SK-N-DZ (cell line): Measurements from ENCODE around the gene IL2RA. TPM values are rescaled to one million over a fixed set of nuclear protein-coding genes. Genes with fewer than 3 reads are reported as not detected.
"Not testable (repeated sequence)": the region's sequence is repeated elsewhere in the genome, so short reads cannot be mapped to it uniquely, and the experiment has no call there.

ENCODE experiments used
- DNase-seq: peaks from one replicate; pipeline ENCODE4 v3.0.0-alpha.2; 2015; ENCODE audit warnings: low spot score
- polyA plus RNA-seq, 2 experiments: library from polyadenylated mRNA; depleted of rRNA; stranded (reverse); fragments of >200 nt; gene quantifications; 2 replicates each; pipeline ENCODE4 v1.2.3, GENCODE V29; 2014

The IL2RA gene
- polyA plus RNA-seq (2014; cell fraction: cytosol; rRNA removed), result not detected in 2 replicates
- polyA plus RNA-seq (2014; cell fraction: nucleus; rRNA removed), result not detected in 2 replicates

GRCh38 chr10:6062101-6062771 is at the start of gene IL2RA:
Gene IL2RA (minus strand): TSS chr10:6062367. CDS start chr10:6062151, 216 bp downstream.
- no peak for DNase-seq

GRCh38 chr10:6110136-6110535 is 48.0 kb upstream of the IL2RA start:
- DNase-seq, result no peak

GRCh38 chr10:6109444-6109775 is 47.2 kb upstream of the IL2RA start:
- no peak for DNase-seq

DNA sequence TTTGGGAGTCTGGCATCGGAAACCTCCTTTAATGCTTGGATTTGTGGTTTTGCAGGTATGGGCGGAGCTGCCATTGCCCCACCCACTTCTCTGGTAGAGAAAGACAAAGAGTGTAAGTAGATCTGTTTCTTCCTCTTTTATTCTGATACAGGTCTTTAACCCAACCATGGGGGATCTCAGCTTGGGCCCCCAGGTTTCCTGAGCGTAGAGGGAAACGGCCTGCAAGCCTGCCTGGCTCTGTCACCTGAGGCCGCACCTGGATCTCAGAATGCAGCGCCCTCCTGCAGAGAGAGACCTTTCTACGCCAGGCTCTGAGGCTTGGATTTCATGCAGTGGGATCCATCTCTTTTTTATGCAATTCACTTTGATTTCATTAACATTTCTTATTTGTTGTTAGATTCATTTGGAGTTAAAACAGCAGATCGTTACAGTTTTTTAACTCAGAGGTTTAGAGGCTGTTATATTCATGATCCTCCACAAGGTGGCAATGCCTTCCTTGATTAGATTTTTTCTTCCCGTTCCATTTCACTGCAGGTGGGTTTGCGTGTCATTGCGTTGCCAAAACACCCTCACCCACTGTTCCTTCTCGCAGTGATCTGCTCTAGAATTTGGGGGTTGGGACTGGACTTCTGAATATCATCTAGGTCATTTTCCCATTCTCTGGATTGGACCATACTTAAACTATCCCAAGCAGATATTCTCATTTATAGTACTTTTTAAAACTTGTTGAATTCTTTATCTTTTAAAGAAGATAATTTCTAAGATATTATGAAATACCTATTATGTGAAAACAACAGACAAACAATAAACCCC is 46.7 kb upstream of the IL2RA start:
- DNase-seq, result peak; percentile 51

DNA sequence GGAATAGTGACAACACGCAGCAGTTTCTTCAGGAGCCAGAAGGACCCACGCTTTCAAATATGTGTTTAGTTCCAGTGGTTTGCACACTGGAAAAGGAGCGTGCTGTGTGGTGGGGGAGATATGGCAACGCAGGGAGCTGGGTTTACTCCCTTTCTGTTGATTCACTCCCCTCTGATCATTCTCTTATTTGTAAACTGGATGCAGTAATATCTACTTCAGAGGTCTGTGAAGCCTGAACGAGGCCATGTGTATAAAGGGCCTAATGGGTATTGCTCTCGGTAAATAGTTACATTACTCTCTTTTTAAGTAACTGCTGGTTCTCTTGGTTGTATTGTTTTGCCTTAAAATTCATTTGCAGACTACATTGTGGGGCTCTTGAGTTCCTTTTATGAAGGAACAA is 45.9 kb upstream of the IL2RA start:
- DNase-seq, result no peak

GRCh38 chr10:6107616-6108015 is 45.4 kb upstream of the IL2RA start:
- not testable (repeated sequence) for DNase-seq

DNA sequence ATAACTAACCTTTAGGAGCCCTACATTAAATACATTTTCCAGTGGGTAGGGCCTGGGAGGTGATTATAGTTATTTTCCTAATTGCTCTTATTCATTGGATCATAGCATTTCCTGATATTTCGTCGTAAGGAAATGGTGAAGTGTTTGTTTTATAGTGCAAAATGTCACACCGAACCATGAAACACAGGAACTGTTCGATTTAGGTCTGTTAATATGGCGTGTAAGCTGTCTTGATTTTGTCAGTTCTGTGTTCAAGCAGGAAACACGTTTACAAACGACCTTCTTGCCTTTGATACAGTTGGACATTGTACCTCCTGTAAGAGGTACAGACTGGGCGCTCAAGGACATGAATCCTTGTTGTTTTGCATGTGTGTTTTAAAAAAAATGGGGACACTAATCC is 41.4 kb upstream of the IL2RA start:
- no peak for DNase-seq

- DNase-seq, result no peak
These were observed 40.0 kb upstream of the IL2RA start for GRCh38 chr10:6102128-6102527.

GRCh38 chr10:6101181-6101580 is 39.0 kb upstream of the IL2RA start:
- no peak for DNase-seq

DNA sequence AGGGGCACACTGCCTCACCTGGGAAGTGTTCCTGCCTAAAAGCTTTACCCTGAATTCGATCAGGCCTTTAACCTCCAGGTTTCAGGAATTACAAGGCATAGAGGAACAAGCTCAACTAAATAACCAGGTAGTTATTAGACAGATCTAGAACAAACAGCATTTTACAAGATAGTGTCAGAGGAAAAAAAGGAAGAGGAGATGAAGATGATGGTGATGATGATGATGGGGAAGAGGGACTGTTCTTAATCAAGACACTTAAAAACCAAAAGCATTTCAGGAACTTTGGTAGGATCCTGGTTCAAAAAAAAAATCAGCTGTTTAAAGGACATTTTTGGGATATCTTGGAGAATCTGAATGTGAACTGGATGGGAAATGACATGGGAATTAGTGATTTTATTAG is 38.2 kb upstream of the IL2RA start:
- no peak for DNase-seq

- DNase-seq, result no peak
These were observed 36.0 kb upstream of the IL2RA start for GRCh38 chr10:6098156-6098555.

DNA sequence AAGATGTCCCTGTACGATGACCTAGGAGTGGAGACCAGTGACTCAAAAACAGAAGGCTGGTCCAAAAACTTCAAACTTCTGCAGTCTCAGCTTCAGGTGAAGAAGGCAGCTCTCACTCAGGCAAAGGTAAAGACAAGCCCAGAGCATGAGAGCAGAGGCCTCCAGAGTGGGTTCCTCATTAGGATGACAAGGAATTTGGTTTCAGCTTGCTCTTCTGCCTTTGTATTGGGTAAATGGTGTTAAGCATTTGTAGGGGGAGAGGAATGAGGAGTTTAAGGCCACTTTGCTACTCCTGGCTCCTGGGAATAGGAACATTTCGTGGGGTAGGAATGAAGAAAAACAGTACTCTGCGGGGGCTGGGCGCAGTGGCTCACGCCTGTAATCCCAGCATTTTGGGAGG is 34.9 kb upstream of the IL2RA start:
- DNase-seq, result no peak

DNA sequence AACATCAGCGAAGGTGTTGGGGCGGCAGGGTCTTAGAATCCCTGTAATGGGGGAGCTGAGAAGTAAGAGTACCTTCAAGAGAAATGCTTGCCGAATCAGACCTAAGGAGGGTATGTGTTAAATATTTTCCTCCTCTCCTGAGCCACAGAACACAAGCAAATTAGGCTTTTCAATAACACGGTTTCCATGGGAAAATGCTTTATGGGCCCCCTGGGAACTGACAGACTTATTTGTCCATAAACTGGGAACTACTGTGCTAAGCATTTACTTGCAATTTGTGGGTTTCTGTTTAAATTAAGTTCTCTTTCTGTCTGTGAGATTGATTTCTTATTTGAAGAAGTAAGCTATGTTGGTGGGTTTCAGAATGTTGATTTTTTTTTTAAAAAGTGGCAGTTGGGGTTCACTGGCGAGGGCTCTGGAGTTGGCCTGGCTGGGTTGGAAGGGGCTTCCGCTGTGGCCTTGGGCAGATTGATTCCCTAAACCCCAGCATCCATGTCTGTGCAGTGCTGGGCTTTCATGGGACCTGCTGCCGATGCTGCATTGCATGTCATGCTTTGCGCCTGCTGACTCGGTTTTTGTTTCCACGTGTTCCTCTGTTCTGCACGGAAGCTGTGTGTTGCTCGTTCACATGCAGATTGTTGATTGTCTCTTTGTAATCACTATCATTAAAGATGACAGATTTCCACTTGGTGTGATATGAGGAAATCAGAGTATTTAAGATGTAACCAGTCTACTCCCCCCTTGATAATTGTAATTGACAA is 33.8 kb upstream of the IL2RA start:
- DNase-seq, result no peak

GRCh38 chr10:6092731-6093130 is 30.6 kb upstream of the IL2RA start:
- no peak for DNase-seq

DNA sequence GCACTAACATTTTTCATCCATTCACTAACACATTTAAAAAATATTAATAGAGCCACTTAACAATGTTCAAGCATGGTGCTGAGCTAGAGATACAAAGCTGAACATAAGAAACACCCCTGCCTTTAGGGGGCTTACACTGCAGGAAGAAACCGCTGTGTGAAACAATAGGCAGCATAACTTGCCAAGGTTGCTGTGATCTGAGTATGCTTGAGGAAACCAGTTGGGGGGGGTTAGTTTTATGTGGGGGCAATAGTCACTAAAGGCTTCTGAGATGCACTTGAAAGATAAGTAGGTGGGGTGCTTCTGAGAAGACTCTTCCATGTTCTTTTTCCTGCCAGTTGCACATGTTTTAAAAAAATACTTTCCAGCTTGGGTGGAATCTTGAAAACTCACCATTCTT is 29.5 kb upstream of the IL2RA start:
- no peak for DNase-seq

DNA sequence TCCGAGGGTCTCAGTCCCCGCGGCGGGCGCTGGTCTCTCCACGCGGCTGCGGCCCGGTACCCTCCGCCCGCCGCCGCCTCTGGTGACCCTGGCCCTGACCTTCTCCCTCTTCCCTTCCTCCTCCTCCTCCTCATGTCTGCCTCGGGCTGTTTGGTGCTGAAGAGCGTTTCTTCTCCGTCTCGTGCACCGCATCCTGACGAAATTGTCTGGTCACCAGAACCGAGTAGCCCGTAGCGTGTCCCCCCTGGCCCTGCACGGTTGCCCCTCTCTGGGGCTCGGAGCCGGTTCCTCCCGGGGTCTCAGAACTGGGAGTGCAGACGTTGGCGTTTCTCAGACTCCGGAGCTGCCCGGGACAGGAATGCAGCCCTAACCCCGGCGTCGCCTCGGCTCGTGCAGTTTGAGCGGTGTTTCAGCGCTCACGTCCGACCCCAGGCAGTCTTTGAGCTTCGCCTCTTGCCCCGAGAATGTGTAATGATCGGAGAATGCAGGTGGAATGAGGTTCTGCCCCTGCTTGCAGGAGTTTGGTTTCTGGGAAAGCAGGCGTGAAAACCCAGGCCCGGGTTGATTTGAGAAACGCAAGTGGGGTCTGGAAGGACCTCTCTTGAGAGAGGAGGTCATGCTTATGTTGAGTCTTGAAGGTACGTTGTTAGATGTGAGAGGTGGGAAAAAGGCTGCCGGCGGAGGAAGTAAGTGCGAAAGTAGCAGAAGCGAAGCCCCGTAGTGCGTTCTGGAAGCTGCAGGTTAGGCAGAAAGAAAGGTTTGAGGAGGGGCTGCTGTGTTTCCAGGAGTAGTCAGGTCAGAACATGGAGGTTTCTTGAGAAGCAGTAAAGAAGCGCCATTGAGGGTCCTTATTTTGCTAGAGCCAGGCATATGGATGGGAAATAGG is 27.4 kb upstream of the IL2RA start:
- DNase-seq, result peak; percentile 34

DNA sequence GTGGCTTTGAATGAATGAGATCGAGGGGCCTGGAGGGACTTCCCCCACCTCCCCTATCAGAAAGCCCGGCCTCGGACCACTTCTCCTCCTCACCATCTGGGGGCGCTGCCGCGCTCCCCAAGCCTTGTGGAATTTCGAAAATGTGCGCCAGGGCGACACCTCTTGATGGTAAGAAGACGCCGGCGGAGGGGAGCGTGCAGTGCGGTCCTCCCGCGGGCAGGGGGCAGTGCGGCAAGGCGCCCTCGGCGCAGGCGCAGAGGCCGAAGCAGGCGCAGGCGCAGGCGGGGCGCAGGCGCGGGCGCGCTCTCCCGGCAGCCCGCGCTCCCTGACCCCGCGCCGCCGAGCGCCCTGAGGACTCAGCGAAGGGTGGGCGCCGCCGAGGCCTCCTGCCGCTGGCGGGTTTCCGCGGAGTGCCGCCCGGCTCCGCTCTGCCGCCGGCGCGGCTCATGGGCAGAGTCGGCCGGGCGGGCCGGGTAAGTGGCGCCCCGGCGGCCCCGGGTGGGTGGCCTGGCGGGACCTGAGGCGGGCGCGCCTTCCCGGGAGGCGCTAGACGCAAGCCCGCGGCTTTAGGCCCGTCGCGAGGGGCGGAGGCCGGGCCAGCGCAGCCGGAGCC is 26.7 kb upstream of the IL2RA start, which contains the start of gene RBM17:
TSS of gene RBM17 (plus strand) at position 314 of the 613 bp plus-strand sequence. CDS start 8,032 bp downstream, outside the sequence.
- peak; percentile 97 for DNase-seq

DNA sequence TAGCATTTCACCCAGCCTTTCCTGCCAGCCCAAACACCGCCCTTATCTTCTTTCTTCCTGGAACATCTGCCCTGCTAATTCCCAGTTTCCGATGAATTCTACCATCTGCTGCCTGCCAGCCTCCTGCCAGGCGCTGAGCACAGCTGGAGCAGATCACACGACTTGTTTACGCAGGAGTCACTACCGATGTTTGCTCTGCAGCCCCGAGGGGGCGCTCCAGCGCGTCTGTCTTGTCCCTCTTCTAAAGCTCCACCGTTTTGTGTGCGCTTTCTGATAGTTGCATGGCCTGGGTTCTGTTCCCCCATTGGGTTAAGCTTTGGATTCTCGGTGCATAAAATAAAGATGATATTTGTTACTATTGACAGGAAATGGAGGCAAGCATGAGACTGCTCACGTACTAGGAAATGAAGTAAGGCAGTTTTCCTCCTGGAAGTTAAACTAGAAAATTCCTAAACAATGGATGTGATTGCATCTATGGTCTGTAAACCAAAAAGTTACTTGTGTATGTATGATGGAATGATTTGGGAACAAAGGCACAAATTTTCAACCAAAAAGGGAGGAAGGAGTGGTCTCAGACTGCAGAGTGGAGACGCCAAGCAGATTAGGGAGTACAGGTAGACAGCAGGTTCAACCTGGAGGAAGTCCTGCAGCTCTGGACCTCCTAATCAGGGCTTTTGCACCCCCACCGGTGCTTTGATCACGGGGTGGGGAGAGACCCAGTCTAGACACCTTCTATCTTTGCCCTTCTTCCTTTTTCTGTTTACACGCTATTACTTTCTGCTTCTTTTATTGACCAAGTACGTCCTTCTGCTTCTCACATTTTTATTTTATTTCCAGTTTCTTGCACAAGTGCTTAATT is 24.4 kb upstream of the IL2RA start:
- peak; percentile 93 for DNase-seq
